Natural killer cell (primary cell): Measurements from ENCODE around the gene C17orf78. TPM values are rescaled to one million over a fixed set of nuclear protein-coding genes. Genes with fewer than 3 reads are reported as not detected.

ENCODE experiments used
- ATAC-seq, 3 donors: fragments of 150-1000 bp in 2 of 3; fragments of 200-7000 bp in 1 of 3; cut with Tn5 transposase; 1 replicate in 1 of 3; 2 replicates in 2 of 3; pipeline ENCODE4 v1.10.0; 2021; ENCODE audit warnings: mild to moderate bottlenecking in 2 of 3, moderate library complexity in 2 of 3
- DNase-seq, 2 donors: peaks; one replicate each; pipeline versions ENCODE4 v3.0.0 to v3.0.0-alpha.2; 2013 to 2021; ENCODE audit warnings: mixed read lengths in 1 of 2
- H3K27ac ChIP-seq: one replicate; pipeline ENCODE4 v1.5.1; 2013; ENCODE audit warnings: mild to moderate bottlenecking, low read length
- H3K27me3 ChIP-seq: one replicate; pipeline ENCODE4 v1.6.1; 2013; ENCODE audit warnings: low read length; ENCODE audit not compliant: control insufficient read depth, insufficient read depth
- H3K36me3 ChIP-seq: one replicate; pipeline ENCODE4 v1.6.1; 2013; ENCODE audit warnings: low read length; ENCODE audit not compliant: control insufficient read depth, insufficient read depth
- H3K4me1 ChIP-seq: one replicate; pipeline ENCODE4 v1.6.1; 2013; ENCODE audit warnings: low read length; ENCODE audit not compliant: control insufficient read depth, insufficient read depth
- H3K4me3 ChIP-seq: one replicate; pipeline ENCODE4 v1.5.1; 2013; ENCODE audit warnings: low read length
- H3K9me3 ChIP-seq: one replicate; pipeline ENCODE4 v1.6.1; 2013; ENCODE audit warnings: low read length; ENCODE audit not compliant: control insufficient read depth, insufficient read depth
- H3K27ac Mint-ChIP-seq, 2 donors: one replicate each; pipeline ENCODE4 v1.8.0; 2022; ENCODE audit warnings: mild to moderate bottlenecking in 2 of 2, mixed read lengths in 2 of 2, moderate library complexity in 1 of 2
- H3K27me3 Mint-ChIP-seq, 2 donors: one replicate each; pipeline ENCODE4 v1.8.0; 2022; ENCODE audit warnings: low read depth in 2 of 2, mixed read lengths in 2 of 2
- H3K36me3 Mint-ChIP-seq: one replicate; pipeline ENCODE4 v1.8.0; 2022; ENCODE audit warnings: mixed read lengths
- H3K4me1 Mint-ChIP-seq, 2 donors: one replicate each; pipeline ENCODE4 v1.8.0; 2022; ENCODE audit warnings: mixed read lengths in 2 of 2
- H3K4me3 Mint-ChIP-seq: one replicate; pipeline ENCODE4 v1.8.0; 2022; ENCODE audit warnings: mild to moderate bottlenecking, moderate library complexity, mixed read lengths
- H3K9me3 Mint-ChIP-seq, 2 donors: one replicate each; pipeline ENCODE4 v1.8.0; 2022; ENCODE audit warnings: mixed read lengths in 2 of 2
- CTCF ChIP-seq: fragments of 200-600 bp; IDR thresholded peaks from one replicate; pipeline ENCODE4 v1.8.0; 2022; ENCODE audit warnings: antibody characterized with exemption
- WGBS: methylation state at CpG from one replicate; pipeline ENCODE4 v1.1.7; 2013; ENCODE audit warnings: missing lambda C conversion rate; ENCODE audit not compliant: insufficient coverage; 5-methylcytosine and 5-hydroxymethylcytosine counted together
- intact Hi-C: fragments of 100-400 bp; cut with micrococcal nuclease; formaldehyde crosslinking; loops from one replicate; pipeline ENCODE4 v1.14.2; 2022
- total RNA-seq, 4 donors: library from RNA; stranded (reverse); fragments of 120-200 nt in 1 of 4; gene quantifications; one replicate each; pipeline versions ENCODE4 v1.2.3 to v1.2.4, GENCODE V29; 2013 to 2022

The C17orf78 gene
- total RNA-seq, 3 donors from 2014 or later (not counting 1 experiment from before 2014, with no cell fraction given), result not detected

GRCh38 chr17:37410357-37410756 lies 34.6 kb downstream of the C17orf78 start:
- TF ChIP-seq CTCF, result no peak
- Histone ChIP-seq H3K4me3 (no peak overlapping the region), H3K9me3 (no peaks in the 10 kb centered on the region), H3K27me3 (no peaks in the 10 kb centered on the region), H3K36me3 (peaks cover 20% of the 10 kb centered on the region), H3K27ac (no peak overlapping the region), H3K4me1 (peaks cover 19% of the 10 kb centered on the region)
- intact Hi-C loops, result no loop called here
- Mint-ChIP-seq H3K36me3 (peaks cover 22% of the 10 kb centered on the region), H3K4me3 (no peak overlapping the region), H3K4me1 (peaks cover 20 to 23% of the 10 kb centered on the region in 2 donors), H3K27me3 (no peaks in the 10 kb centered on the region), H3K27ac (no peak overlapping the region), H3K9me3 (no peaks in the 10 kb centered on the region)
- 99% methylated on average over 3 of the region's 3 CpGs for WGBS
- no peak for DNase-seq
- ATAC-seq, result no peak

- no peak for DNase-seq
- H3K4me3 Mint-ChIP-seq, result no peak overlapping the region
Observed at GRCh38 chr17:37413875-37414519, 38.2 kb downstream of the C17orf78 start.

DNA sequence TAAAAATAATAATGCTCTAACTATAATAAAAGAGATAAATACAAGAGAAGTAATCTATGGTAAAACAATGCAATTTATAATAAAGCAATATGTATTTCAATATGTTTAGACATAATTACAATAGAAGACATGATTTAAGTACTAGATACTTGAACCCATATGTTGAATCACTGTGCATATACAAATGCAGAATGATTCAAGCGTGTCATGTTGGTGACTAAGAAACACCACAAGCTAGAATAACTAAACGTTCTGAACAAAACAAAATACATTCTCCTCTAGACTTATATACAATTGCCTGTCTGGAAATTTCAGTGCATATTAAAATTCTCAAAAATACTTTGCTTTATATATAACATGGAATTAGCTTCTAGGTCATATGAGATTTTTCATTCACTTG lies 42.1 kb downstream of the C17orf78 start:
- WGBS, result 100% methylated on average over 1 of the region's 2 CpGs
- Mint-ChIP-seq H3K4me3 (no peak overlapping the region), H3K9me3 (no peaks in the 10 kb centered on the region), H3K27me3 (no peaks in the 10 kb centered on the region), H3K27ac (no peak overlapping the region), H3K36me3 (peaks cover 22% of the 10 kb centered on the region), H3K4me1 (peaks cover 10 to 14% of the 10 kb centered on the region in 2 donors)
- no peak for TF ChIP-seq CTCF
- peaks cover 26% of the 10 kb centered on the region for H3K36me3 ChIP-seq
- intact Hi-C loops, result no loop called here
- no peaks in the 10 kb centered on the region for H3K4me1 ChIP-seq
- H3K9me3 ChIP-seq, result no peaks in the 10 kb centered on the region
- no peak overlapping the region for H3K4me3 ChIP-seq
- no peaks in the 10 kb centered on the region for H3K27me3 ChIP-seq
- ATAC-seq (no peak), DNase-seq (no peak)
- no peak overlapping the region for H3K27ac ChIP-seq

More at GRCh38 chr17:37413875-37414519, 38.2 kb downstream of the C17orf78 start:
- Mint-ChIP-seq H3K9me3 (no peaks in the 10 kb centered on the region), H3K4me1 (peaks cover 10 to 14% of the 10 kb centered on the region in 2 donors), H3K27ac (no peak overlapping the region), H3K36me3 (peaks cover 22% of the 10 kb centered on the region), H3K27me3 (no peaks in the 10 kb centered on the region)
- WGBS, result 96% methylated on average over 6 of the region's 7 CpGs
- no peak for ATAC-seq
- H3K4me1 ChIP-seq, result no peaks in the 10 kb centered on the region
- no peaks in the 10 kb centered on the region for H3K27me3 ChIP-seq
- no peaks in the 10 kb centered on the region for H3K9me3 ChIP-seq
- H3K4me3 ChIP-seq, result no peak overlapping the region
- H3K36me3 ChIP-seq, result peaks cover 27% of the 10 kb centered on the region
- H3K27ac ChIP-seq, result no peak overlapping the region
- no peak for TF ChIP-seq CTCF
- intact Hi-C loops, result no loop called here
